Measurements from ENCODE around the gene AQP12A.
"Not testable (repeated sequence)": the region's sequence is repeated elsewhere in the genome, so short reads cannot be mapped to it uniquely, and the experiment has no call there.

The AQP12A gene

DNA sequence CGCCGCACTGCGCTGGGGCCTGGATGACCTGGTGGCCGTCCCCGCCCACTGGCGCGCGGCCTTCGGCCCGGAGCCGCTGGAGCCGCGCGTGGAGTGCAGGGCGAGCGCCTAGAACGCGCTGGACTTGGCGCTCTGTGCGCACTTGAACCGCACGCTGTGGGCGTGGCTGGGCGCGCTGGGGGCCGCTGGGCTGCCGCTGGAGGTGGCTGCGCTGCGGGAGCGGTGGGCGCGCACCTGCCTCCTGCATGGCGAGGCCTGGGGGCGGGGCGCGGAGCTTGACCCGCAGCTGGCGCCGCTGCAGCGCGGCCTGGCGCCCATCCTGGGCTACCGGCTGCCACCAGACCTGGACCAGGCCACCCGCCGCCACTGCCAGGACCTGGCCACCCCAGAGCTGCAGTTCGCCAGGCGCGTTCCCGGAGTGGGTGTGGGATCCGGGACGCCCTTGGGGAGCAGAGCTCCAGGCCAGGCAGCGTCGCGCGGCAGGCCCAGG, 18.9 kb upstream of the AQP12A start:
- H3K4me3 ChIP-seq (ENCODE audit: low read length): no peak overlapping the region
- TF ChIP-seq CTCF (IDR thresholded peaks at IDR 0.05; ENCODE audit: insufficient read depth, low read depth, low read length, missing control alignments): no peak
- DNase-seq (ENCODE audit: low read depth): no peak

- H3K4me3 ChIP-seq (ENCODE audit: low read length); DNase-seq (ENCODE audit: low read depth): not testable (repeated sequence)
Measured at GRCh38 chr2:240674461-240675184, 17.0 kb upstream of the AQP12A start.

- DNase-seq (ENCODE audit: low read depth): not testable (repeated sequence)
Measured at GRCh38 chr2:240675345-240675744, 16.3 kb upstream of the AQP12A start.

DNA sequence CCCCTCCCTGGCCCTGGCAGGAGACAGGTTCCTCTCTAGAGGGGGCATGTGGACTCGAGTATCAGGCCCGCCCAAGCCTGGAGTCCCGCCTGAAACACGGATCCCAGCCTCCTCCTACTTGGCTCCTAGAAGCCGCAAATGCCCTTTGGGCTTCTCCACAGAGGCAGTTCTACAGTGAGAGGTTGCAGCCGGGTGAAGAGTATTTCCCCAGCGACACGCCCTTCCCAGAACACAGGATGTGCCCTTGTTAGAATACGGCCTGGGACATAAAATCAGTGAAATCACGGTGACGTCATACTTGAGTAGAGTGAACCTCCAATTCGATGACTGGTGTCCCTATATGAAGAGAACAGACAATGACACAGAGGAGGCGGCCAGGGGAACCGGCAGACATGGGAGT, 13.6 kb upstream of the AQP12A start:
- H3K4me3 ChIP-seq (ENCODE audit: low read length); DNase-seq (ENCODE audit: low read depth): not testable (repeated sequence)

More at GRCh38 chr2:240675345-240675744, 16.3 kb upstream of the AQP12A start:
- not testable (repeated sequence) for H3K4me3 ChIP-seq (ENCODE audit: low read length)

DNA sequence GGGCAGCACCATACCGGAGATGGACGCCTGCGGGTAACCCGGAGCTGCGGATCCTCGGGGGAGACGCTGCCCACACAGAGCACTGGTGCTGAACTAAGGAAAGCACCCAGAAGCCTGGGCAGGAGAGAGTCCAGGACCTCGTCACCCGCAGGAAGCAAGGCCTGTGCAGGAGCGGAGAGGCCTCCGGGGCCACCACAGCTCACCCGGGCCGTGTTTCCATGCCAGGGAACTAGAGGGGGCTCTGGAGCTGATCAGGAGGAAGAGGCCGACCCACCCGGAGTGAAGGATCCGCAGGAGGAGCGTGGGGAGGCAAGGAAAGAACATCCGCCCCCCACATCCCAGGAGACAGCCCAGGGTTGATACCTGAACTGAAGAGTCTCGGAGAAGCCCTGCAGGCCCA, 12.8 kb upstream of the AQP12A start:
- not testable (repeated sequence) for H3K4me3 ChIP-seq (ENCODE audit: low read length); DNase-seq (ENCODE audit: low read depth)

GRCh38 chr2:240680185-240680584, 11.5 kb upstream of the AQP12A start:
- not testable (repeated sequence) for DNase-seq (ENCODE audit: low read depth); H3K4me3 ChIP-seq (ENCODE audit: low read length)

DNA sequence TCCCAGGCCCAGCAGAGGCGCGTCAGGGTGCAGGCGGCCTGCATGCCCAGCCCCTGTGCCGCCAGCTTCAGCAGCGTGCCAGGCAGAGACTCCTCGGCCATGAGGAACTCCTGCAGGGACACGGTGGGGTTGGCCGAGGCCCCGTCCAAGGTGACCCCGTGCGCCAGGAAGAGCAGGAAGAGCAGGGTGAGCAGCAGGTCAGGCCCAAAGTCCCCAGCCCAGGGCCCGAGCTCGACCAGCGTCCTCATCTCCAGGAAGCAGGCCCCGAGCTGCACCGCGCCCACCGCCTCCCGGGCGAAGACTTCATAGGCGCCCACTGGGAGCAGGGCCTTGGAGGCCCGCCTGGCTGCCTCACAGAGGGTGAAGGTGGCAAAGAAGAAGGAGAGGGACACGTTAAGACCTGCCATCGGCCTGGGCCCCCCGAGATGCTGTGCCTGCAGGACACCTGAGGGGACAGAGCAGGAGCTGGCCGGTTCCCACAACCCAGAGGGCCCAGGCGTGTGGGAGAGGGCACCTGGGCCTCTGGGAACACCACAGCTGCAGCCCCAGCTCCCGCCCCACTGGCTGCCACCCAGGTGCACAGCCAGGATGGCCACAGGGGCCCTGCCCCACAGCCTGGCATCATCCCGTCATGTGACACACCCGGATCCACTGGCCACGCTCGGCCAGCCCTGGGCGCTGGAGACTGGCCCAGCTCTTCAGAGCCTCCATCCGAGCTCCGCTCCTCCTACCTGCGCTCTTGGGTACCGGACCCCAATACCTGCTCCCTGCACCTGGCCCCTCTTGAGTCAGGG, 9.0 kb upstream of the AQP12A start, which contains the start of gene AQP12B:
TSS of gene AQP12B (minus strand) at position 455 of the 794 bp plus-strand sequence. CDS start at position 407, 48 bp downstream.
- H3K4me3 ChIP-seq (ENCODE audit: low read length); DNase-seq (ENCODE audit: low read depth): not testable (repeated sequence)

DNA sequence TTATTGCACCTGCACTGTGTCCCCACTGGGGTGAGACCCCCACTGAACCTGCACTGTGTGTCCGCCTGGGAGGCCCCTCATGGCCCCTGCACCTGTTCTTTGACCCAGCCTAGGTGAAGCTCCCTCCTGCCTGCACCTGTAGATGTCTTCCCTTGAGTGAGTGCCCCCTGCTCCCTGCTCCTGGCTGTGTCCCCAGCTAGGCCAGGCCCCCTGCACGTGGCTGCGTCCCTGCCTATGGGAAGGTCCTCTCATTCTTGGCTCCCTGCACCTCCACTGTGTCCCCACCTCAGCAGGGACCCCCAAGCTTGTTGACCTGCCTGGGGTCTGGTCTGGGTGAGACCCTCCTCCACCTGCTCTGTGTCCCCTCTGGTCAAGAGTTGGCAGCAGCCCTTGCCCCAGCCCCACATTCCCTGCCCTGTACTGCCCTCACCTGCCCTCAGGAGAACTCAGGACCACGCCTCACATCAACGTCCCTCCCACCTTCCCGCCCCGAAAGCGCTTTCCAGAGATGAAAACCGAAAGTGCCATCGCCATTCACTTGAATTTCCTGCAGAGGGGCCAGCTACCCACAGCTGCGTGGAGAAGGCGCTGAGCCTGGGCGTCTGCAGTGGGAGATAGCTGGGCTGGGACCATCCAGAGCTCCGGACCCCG, 8.2 kb upstream of the AQP12A start:
- DNase-seq (ENCODE audit: low read depth); H3K4me3 ChIP-seq (ENCODE audit: low read length): not testable (repeated sequence)

GRCh38 chr2:240683980-240684728, 7.5 kb upstream of the AQP12A start:
- H3K4me3 ChIP-seq (ENCODE audit: low read length); DNase-seq (ENCODE audit: low read depth): not testable (repeated sequence)

DNA sequence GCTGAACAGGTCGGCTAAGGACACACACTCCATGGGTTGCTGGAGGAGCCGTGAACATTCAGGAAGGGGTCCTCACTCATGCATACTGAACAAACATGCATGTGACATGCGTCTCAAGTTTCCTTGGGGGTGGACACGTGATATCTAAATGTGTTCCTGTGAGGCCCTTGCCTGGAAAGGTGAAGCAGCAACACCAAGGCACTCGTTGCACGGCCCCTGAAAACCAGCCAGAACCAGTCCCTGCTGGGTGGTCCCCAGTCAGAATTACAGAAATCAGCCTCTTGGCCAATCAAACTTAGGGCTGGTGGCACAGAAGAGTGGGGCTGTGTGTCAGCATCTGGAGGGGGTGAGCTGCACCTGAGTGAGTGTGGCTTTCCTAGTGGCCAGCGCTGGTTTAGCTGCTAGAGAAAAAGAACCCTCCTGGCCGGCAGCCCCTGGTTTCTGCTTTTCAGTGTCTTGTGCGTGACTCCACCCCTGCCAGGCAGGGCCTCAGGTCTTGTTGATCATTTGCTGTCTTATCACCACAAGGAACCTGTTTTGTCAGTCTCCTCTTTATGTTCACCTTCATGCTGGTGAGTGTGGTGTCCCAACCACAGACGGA, 5.8 kb upstream of the AQP12A start:
- DNase-seq (ENCODE audit: low read depth): peak; percentile 9
- no peak overlapping the region for H3K4me3 ChIP-seq (ENCODE audit: low read length)
- no peak for TF ChIP-seq CTCF (IDR thresholded peaks at IDR 0.05; ENCODE audit: insufficient read depth, low read depth, low read length, missing control alignments)

Measured in epithelial cell of esophagus (primary cell).